Measurements from ENCODE around the gene SDHA. TPM values are rescaled to one million over a fixed set of nuclear protein-coding genes. Genes with fewer than 3 reads are reported as not detected.

SDHA gene
- polyA plus RNA-seq, 3 donors: 55.0 to 98.0 (median 91.5) TPM

GRCh38 chr5:199197-199949 is 18.7 kb upstream of the SDHA start:
- no peaks in the 10 kb centered on the region for H3K79me2 ChIP-seq (ENCODE audit: insufficient read depth, low read length)
- DNase-seq: no peak
- H3K27ac Mint-ChIP-seq: no peak overlapping the region
- H3K27ac ChIP-seq (ENCODE audit: low read depth in 1 of 2, low read length in 2 of 2): no peak overlapping the region
- H3K36me3 ChIP-seq (replicated peaks in 1 of 2; ENCODE audit: control insufficient read depth in 1 of 2, insufficient read depth in 2 of 2, low read length in 2 of 2): peaks cover 10 to 12% of the 10 kb centered on the region in 2 donors
- no peaks in the 10 kb centered on the region for H3K27me3 ChIP-seq (ENCODE audit: control insufficient read depth in 2 of 2, insufficient read depth in 2 of 2, low read length in 2 of 2)
- H3K9ac ChIP-seq (ENCODE audit: insufficient read depth, low read length, poor library complexity, severe bottlenecking): no peak overlapping the region
- 95% methylated on average over 14 of the region's 16 CpGs for WGBS (ENCODE audit: insufficient coverage)
- no peak overlapping the region for H3K4me3 ChIP-seq (replicated peaks in 1 of 3; ENCODE audit: low read depth in 2 of 3, low read length in 3 of 3)
- intact Hi-C loops (cut with micrococcal nuclease): no loop called here
- peaks cover 0 to 2% (median 2%) of the 10 kb centered on the region in 3 donors for H3K27me3 Mint-ChIP-seq (ENCODE audit: low read depth in 3 of 3)
- H3K4me1 ChIP-seq (ENCODE audit: control insufficient read depth in 1 of 2, insufficient read depth in 2 of 2, low read length in 2 of 2): no peaks in the 10 kb centered on the region
- TF ChIP-seq, protein P1, sequence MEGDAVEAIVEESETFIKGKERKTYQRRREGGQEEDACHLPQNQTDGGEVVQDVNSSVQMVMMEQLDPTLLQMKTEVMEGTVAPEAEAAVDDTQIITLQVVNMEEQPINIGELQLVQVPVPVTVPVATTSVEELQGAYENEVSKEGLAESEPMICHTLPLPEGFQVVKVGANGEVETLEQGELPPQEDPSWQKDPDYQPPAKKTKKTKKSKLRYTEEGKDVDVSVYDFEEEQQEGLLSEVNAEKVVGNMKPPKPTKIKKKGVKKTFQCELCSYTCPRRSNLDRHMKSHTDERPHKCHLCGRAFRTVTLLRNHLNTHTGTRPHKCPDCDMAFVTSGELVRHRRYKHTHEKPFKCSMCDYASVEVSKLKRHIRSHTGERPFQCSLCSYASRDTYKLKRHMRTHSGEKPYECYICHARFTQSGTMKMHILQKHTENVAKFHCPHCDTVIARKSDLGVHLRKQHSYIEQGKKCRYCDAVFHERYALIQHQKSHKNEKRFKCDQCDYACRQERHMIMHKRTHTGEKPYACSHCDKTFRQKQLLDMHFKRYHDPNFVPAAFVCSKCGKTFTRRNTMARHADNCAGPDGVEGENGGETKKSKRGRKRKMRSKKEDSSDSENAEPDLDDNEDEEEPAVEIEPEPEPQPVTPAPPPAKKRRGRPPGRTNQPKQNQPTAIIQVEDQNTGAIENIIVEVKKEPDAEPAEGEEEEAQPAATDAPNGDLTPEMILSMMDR (IDR thresholded peaks at IDR 0.05): no peak
- H2AFZ ChIP-seq (ENCODE audit: insufficient read depth, low read depth, low read length, poor library complexity, severe bottlenecking): no peak overlapping the region
- H3K36me3 Mint-ChIP-seq: peaks cover 9 to 13% of the 10 kb centered on the region in 2 donors
- H3K9me3 Mint-ChIP-seq: no peaks in the 10 kb centered on the region
- no peaks in the 10 kb centered on the region for H3K9me3 ChIP-seq (replicated peaks in 1 of 2; ENCODE audit: control insufficient read depth in 1 of 2, insufficient read depth in 1 of 2, low read length in 2 of 2)
- H4K20me1 ChIP-seq (ENCODE audit: insufficient read depth, low read length): no peaks in the 10 kb centered on the region
- H3K4me3 Mint-ChIP-seq: no peak overlapping the region
- H3K4me1 Mint-ChIP-seq: no peaks in the 10 kb centered on the region
- no peak overlapping the region for H3K4me2 ChIP-seq (replicated peaks; ENCODE audit: extremely low read depth, low read length, poor library complexity, severe bottlenecking)

- Mint-ChIP-seq H3K4me3 (no peak overlapping the region), H3K27ac (peak overlapping the region in 1 of 7 donors; percentile 32), H3K9me3 (no peaks in the 10 kb centered on the region), H3K4me1 (no peaks in the 10 kb centered on the region), H3K27me3 (ENCODE audit: low read depth in 3 of 3) (peaks cover 0 to 2% (median 0%) of the 10 kb centered on the region in 3 donors), H3K36me3 (peaks cover 16 to 19% of the 10 kb centered on the region in 2 donors)
- 93% methylated on average over 21 of the region's 23 CpGs for WGBS (ENCODE audit: insufficient coverage)
- Histone ChIP-seq H3K36me3 (replicated peaks in 1 of 2; ENCODE audit: control insufficient read depth in 1 of 2, insufficient read depth in 2 of 2, low read length in 2 of 2) (peaks cover 16 to 19% of the 10 kb centered on the region in 2 donors), H4K20me1 (ENCODE audit: insufficient read depth, low read length) (no peaks in the 10 kb centered on the region), H3K4me2 (replicated peaks; ENCODE audit: extremely low read depth, low read length, poor library complexity, severe bottlenecking) (no peak overlapping the region), H3K27me3 (ENCODE audit: control insufficient read depth in 2 of 2, insufficient read depth in 2 of 2, low read length in 2 of 2) (no peaks in the 10 kb centered on the region), H3K9me3 (replicated peaks in 1 of 2; ENCODE audit: control insufficient read depth in 1 of 2, insufficient read depth in 1 of 2, low read length in 2 of 2) (no peaks in the 10 kb centered on the region), H2AFZ (ENCODE audit: insufficient read depth, low read depth, low read length, poor library complexity, severe bottlenecking) (no peak overlapping the region), H3K27ac (ENCODE audit: low read depth in 1 of 2, low read length in 2 of 2) (no peak overlapping the region), H3K79me2 (ENCODE audit: insufficient read depth, low read length) (no peaks in the 10 kb centered on the region), H3K9ac (ENCODE audit: insufficient read depth, low read length, poor library complexity, severe bottlenecking) (no peak overlapping the region), H3K4me1 (ENCODE audit: control insufficient read depth in 1 of 2, insufficient read depth in 2 of 2, low read length in 2 of 2) (no peaks in the 10 kb centered on the region), H3K4me3 (replicated peaks in 1 of 3; ENCODE audit: low read depth in 2 of 3, low read length in 3 of 3) (no peak overlapping the region)
- DNase-seq: no peak
- TF ChIP-seq, protein P1 (IDR thresholded peaks at IDR 0.05): no peak
- intact Hi-C loops (cut with micrococcal nuclease): no loop called here
These were observed 18.0 kb upstream of the SDHA start for GRCh38 chr5:199950-200645.

Data from CD14-positive monocyte (primary cell).